Measurements from ENCODE around the gene SSR2.

SSR2 gene

DNA sequence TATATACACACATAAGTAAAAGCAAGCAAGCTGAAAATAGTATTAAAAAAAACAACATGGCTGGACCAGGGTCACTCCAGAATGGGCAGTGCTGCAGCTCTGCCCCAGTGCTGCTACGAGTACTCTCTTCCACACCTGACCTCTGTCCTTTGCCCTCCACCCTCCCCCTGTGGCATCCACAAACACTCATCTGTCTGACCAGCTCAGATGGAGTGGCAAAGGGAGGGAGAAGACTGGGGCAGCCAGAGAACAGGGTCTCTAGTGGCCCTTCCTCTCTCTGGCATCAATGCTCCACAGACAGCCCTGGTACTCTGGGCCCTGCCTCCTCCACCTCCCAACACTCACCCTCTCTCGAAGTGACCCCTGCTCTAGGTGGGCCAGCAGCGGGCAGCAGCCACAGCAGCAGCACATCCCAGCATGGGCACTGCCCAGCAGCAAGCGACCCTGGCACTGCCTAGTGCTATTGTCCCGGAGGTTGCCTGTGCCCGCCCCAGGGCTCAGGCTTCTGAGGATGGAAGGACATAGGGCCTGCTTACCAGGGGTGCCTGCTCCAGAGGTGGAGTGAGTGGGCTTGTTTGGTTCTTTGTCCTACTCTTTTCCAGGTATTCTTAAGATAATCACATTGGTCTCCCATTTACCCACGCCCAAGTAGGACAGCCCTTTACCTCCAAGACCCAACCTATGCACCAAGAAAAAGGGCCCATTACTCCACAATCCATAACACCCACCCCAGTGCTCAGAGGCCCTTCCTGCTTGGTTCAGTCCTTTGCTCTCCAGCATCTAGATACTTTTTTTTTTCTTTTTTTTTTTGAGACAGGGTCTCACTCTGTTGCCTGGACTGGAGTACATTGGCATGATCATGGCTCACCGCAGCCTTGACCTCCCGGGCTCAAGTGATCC, 48.6 kb downstream of the SSR2 start:
- H3K4me3 ChIP-seq (ENCODE audit: low read length): no peak overlapping the region
- TF ChIP-seq, protein P1, sequence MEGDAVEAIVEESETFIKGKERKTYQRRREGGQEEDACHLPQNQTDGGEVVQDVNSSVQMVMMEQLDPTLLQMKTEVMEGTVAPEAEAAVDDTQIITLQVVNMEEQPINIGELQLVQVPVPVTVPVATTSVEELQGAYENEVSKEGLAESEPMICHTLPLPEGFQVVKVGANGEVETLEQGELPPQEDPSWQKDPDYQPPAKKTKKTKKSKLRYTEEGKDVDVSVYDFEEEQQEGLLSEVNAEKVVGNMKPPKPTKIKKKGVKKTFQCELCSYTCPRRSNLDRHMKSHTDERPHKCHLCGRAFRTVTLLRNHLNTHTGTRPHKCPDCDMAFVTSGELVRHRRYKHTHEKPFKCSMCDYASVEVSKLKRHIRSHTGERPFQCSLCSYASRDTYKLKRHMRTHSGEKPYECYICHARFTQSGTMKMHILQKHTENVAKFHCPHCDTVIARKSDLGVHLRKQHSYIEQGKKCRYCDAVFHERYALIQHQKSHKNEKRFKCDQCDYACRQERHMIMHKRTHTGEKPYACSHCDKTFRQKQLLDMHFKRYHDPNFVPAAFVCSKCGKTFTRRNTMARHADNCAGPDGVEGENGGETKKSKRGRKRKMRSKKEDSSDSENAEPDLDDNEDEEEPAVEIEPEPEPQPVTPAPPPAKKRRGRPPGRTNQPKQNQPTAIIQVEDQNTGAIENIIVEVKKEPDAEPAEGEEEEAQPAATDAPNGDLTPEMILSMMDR (conservative IDR thresholded peaks at IDR 0.05; ENCODE audit: low read length): no peak
- DNase-seq (ENCODE audit: low read depth): no peak

DNA sequence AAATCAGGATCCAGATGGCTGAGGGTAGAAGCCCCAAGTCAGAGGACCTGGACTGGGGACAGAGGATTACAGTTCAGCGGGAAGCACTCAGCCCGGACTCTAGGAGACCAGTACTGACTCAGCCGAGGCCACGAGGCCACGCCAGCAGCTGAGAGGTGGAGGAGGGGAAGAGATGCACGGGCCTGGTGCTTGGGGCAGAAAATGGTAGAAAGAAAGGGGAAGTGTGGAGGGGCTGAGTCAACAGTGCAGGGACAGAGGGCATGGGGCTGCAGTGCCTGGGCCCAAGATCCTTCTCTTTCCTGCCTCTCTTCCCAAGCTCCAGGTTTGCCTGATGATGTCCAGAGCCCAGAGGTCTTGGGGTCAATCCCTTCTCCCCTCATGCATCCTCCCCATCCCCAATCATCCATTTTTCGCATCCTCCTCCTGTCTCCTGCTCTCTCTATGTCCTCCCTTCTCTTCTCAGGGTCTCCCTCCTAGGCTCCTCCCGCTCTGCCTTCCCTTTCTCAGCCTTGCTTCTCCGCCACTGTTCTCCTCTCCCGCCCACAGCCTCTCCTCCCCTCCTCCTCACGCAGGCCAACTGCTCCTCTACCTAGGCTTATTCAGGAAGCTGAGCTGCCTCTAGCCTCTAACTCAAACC, 50.1 kb downstream of the SSR2 start:
- H3K4me3 ChIP-seq (ENCODE audit: low read length): peak overlapping the region; percentile 7
- peak; percentile 73 for DNase-seq (ENCODE audit: low read depth)
- TF ChIP-seq, protein P1 (conservative IDR thresholded peaks at IDR 0.05; ENCODE audit: low read length): no peak

DNA sequence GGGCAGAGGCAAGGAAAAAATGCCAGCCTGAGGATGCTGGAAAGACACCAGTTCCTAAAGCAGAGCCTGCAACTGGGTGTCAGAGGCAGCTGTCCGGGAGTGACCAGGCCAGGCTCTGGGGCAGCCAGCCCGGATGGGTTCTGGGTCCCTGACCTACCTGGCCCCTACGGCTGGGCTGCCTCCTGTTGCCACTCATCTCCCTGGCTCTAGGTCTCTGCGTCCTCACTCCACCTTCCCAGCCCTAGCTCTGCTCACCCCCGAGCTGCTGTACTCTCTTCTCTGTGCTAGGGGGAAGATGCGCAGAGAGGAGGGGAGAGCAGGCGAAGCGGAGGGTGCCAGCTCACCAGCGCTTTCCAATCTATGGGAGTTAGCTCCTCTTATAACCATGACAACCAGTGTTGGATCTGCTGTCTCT, 51.4 kb downstream of the SSR2 start:
- DNase-seq (ENCODE audit: low read depth): no peak
- no peak overlapping the region for H3K4me3 ChIP-seq (ENCODE audit: low read length)
- TF ChIP-seq, protein P1 (conservative IDR thresholded peaks at IDR 0.05; ENCODE audit: low read length): no peak

DNA sequence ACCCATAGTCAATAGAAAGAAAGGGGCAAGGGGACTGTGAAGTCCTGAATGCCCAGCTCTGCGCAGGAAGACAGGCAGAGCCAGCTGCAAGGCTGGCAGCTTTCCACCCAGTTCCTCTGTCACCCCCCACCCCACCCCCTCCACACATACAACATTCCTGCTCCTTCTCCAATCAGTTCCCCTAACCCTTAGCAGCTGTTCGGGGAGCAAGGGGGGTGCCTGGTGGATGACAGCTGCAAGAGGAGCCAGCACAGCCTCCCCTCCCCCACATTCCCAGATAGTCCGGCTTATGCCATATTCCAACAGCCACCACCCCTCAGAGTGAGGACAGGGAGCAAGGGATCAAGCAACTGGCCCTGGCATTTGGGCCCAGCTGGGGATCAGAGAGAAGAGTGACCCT, 52.1 kb downstream of the SSR2 start:
- peak; percentile 63 for DNase-seq (ENCODE audit: low read depth)
- TF ChIP-seq, protein P1 (conservative IDR thresholded peaks at IDR 0.05; ENCODE audit: low read length): no peak
- no peak overlapping the region for H3K4me3 ChIP-seq (ENCODE audit: low read length)

DNA sequence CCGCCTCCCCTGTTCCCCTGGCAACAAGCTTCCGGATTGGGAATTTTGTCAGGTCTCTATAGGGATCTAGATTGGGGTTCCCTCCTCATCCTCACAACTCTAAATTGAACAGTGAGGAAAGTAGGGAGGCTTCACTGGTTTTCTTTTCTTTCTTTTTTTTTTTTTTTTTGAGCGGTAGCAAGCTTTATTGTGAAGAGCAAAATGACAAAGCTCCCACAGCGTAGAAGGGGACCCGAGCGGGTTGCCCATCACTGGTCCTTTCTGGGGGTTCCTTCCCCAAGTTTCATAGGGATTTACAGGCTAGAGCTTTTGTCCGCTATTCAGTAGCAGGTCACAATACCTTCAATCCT, 52.7 kb downstream of the SSR2 start:
- H3K4me3 ChIP-seq (ENCODE audit: low read length): no peak overlapping the region
- TF ChIP-seq, protein P1 (conservative IDR thresholded peaks at IDR 0.05; ENCODE audit: low read length): no peak
- DNase-seq (ENCODE audit: low read depth): no peak

DNA sequence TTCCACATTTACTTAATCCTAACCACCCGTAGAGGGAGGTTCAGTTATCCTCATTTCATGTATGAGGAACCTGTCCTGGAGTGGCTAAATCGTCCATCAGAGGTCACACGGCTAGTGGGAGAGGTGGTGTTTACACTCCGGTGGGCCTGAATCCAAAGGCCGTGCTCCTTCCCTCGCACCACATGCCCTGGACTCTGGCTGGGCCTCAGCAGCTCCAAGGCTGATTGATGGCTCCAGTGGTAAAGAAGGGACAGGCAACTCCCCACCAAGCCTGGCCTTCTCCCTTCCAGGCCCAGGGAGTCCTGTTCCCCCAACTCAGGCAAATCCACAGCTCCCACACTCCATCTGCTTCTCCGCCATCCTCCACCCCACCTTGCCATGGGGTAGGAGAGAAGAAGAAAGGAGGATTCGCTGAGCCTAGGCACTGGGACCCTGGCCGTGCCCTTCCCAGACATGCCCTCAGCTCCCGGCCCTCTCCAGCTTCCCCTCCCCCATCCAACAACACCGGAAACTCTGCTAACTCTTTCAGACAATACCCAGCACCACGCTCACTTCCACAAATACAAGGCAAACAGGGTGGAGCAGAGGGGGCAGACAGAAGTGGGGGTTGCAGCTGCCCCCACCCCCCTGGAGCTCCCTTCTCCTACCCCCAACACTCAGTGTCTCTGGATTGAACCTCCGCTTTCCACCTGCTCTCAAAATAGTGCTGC, 53.3 kb downstream of the SSR2 start:
- TF ChIP-seq, protein P1 (conservative IDR thresholded peaks at IDR 0.05; ENCODE audit: low read length): no peak
- no peak for DNase-seq (ENCODE audit: low read depth)
- H3K4me3 ChIP-seq (ENCODE audit: low read length): no peak overlapping the region
